ENCODE results near the gene UBE2E2. TPM values are rescaled to one million over a fixed set of nuclear protein-coding genes. Genes with fewer than 3 reads are reported as not detected.
"Not testable (repeated sequence)": the region's sequence is repeated elsewhere in the genome, so short reads cannot be mapped to it uniquely, and the experiment has no call there.

Gene UBE2E2
- total RNA-seq, 1 donor from 2014 or later: 24.2 TPM

DNA sequence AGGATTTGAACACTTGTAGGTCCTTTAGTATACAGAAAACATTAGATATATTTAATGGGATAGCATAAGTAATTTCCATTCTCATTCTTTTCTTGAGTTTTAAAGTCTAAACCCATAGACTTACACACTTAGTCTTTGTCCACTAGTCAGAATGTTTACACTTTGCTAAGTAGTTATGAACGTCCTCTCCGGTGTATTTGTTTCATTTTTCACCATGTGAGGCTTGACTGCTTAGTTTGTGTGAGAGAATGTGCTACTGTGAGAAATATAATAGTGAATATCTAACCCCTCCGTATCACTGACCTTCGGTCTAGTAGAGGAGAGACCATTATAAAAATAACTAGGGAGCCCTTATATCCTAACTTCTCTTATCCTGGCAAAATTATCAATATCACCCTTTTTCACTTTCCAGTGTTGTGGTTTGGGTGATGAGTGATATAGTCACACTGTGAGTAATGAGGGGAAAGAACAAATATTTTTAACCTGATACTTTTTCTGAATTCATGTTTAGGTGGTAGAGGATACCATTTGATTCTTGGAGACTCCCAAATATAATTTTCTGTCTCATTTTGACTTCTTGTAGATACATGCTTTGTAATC lies 122.4 kb downstream of the UBE2E2 start:
- Mint-ChIP-seq H3K27ac (ENCODE audit: unreplicated experiment) (no peak overlapping the region), H3K27me3 (ENCODE audit: low read depth) (no peaks in the 10 kb centered on the region), H3K36me3 (ENCODE audit: low read depth) (peaks cover 3% of the 10 kb centered on the region), H3K9me3 (peaks cover 3% of the 10 kb centered on the region), H3K4me3 (no peak overlapping the region), H3K4me1 (peaks cover 3% of the 10 kb centered on the region)
- DNase-seq (ENCODE audit: low read depth, low spot score): no peak
- TF ChIP-seq, protein P1, sequence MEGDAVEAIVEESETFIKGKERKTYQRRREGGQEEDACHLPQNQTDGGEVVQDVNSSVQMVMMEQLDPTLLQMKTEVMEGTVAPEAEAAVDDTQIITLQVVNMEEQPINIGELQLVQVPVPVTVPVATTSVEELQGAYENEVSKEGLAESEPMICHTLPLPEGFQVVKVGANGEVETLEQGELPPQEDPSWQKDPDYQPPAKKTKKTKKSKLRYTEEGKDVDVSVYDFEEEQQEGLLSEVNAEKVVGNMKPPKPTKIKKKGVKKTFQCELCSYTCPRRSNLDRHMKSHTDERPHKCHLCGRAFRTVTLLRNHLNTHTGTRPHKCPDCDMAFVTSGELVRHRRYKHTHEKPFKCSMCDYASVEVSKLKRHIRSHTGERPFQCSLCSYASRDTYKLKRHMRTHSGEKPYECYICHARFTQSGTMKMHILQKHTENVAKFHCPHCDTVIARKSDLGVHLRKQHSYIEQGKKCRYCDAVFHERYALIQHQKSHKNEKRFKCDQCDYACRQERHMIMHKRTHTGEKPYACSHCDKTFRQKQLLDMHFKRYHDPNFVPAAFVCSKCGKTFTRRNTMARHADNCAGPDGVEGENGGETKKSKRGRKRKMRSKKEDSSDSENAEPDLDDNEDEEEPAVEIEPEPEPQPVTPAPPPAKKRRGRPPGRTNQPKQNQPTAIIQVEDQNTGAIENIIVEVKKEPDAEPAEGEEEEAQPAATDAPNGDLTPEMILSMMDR (conservative IDR thresholded peaks at IDR 0.05): no peak

- Mint-ChIP-seq H3K27me3 (ENCODE audit: low read depth) (no peaks in the 10 kb centered on the region), H3K4me1 (peaks cover 7% of the 10 kb centered on the region), H3K36me3 (ENCODE audit: low read depth) (peaks cover 3% of the 10 kb centered on the region), H3K9me3 (peaks cover 3% of the 10 kb centered on the region), H3K4me3 (no peak overlapping the region), H3K27ac (ENCODE audit: unreplicated experiment) (peak overlapping the region; percentile 43)
- TF ChIP-seq, protein P1 (conservative IDR thresholded peaks at IDR 0.05): no peak
- DNase-seq (ENCODE audit: low read depth, low spot score): no peak
Measured at GRCh38 chr3:23329471-23330105, 126.5 kb downstream of the UBE2E2 start.

- Mint-ChIP-seq H3K4me3 (no peak overlapping the region), H3K36me3 (ENCODE audit: low read depth) (peaks cover 3% of the 10 kb centered on the region), H3K27me3 (ENCODE audit: low read depth) (no peaks in the 10 kb centered on the region), H3K4me1 (peaks cover 7% of the 10 kb centered on the region), H3K27ac (ENCODE audit: unreplicated experiment) (no peak overlapping the region), H3K9me3 (peaks cover 2% of the 10 kb centered on the region)
- DNase-seq (ENCODE audit: low read depth, low spot score): no peak
- TF ChIP-seq, protein P1 (conservative IDR thresholded peaks at IDR 0.05): no peak
Measured at GRCh38 chr3:23330568-23330967, 127.4 kb downstream of the UBE2E2 start.

DNA sequence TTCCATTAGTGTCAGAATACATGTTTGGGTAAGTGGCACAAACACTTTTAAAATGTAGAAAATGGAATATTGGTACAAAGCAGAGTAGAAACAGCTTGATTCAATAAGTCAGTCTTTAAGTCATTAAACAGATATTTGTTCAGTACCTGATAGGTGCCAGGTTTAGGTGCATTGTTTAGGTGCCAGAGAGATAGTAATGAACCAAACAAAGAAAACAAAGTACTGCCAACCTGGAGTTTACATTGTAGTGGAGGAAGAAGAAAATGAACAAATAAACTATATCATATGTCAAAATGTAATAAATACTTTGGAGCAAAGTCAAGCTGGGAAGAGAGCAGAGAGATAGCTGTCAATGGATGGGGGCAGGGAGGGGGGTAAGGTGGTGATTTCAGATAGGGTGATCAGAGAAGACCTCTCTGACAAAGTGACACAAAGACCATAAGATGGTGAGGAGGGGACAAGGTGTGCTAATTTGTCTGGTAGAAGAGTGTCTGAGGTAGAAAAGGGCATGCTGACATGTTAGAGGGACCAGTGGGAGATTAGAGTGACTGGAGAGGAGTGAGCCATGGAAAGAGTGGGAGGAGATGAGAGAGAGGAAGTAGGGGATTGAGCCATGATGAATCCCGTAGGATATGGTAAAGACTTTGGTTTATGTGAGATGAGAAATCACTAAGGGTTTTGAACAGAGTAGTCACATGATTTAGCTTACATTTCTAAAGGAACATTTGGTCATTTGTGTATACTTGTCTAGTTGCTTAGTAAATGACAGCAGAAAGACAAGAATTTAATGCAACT lies 128.2 kb downstream of the UBE2E2 start:
- no peaks in the 10 kb centered on the region for H3K9me3 Mint-ChIP-seq
- no peak overlapping the region for H3K27ac Mint-ChIP-seq (ENCODE audit: unreplicated experiment)
- H3K4me3 Mint-ChIP-seq: no peak overlapping the region
- no peak for DNase-seq (ENCODE audit: low read depth, low spot score)
- peaks cover 7% of the 10 kb centered on the region for H3K4me1 Mint-ChIP-seq
- peaks cover 3% of the 10 kb centered on the region for H3K36me3 Mint-ChIP-seq (ENCODE audit: low read depth)
- H3K27me3 Mint-ChIP-seq (ENCODE audit: low read depth): no peaks in the 10 kb centered on the region
- TF ChIP-seq, protein P1 (conservative IDR thresholded peaks at IDR 0.05): no peak

GRCh38 chr3:23333633-23334032 lies 130.5 kb downstream of the UBE2E2 start:
- no peaks in the 10 kb centered on the region for H3K27me3 Mint-ChIP-seq (ENCODE audit: low read depth)
- H3K4me3 Mint-ChIP-seq: no peak overlapping the region
- H3K36me3 Mint-ChIP-seq (ENCODE audit: low read depth): no peaks in the 10 kb centered on the region
- H3K4me1 Mint-ChIP-seq: peaks cover 7% of the 10 kb centered on the region
- DNase-seq (ENCODE audit: low read depth, low spot score): no peak
- no peaks in the 10 kb centered on the region for H3K9me3 Mint-ChIP-seq
- no peak overlapping the region for H3K27ac Mint-ChIP-seq (ENCODE audit: unreplicated experiment)
- TF ChIP-seq, protein P1 (conservative IDR thresholded peaks at IDR 0.05): no peak

DNA sequence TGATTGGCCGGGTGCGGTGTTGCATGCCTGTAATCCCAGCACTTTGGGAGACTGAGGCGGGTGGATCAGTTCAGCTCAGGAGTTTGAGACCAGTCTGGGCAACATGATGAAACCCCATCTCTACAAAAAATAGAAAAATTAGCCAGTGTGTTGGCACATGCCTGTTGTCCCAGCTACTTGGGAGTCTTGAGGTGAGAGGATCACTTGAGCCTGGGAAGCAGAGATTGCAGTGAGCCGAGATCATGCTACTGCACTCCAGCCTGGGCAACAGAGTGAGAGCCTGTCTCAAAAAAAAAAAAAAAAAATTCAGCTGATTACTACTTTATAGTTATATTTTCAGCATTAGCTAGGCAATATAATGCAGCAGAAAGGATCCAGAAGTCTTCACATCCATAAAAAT lies 133.7 kb downstream of the UBE2E2 start:
- DNase-seq (ENCODE audit: low read depth, low spot score); H3K36me3 Mint-ChIP-seq (ENCODE audit: low read depth); H3K27me3 Mint-ChIP-seq (ENCODE audit: low read depth); H3K4me1 Mint-ChIP-seq; H3K9me3 Mint-ChIP-seq; H3K4me3 Mint-ChIP-seq; H3K27ac Mint-ChIP-seq (ENCODE audit: unreplicated experiment): not testable (repeated sequence)

All from neural crest cell (in vitro differentiated cells).